Mucosa of descending colon (tissue), 3 donors: Measurements from ENCODE around the gene P2RX2. TPM values are rescaled to one million over a fixed set of nuclear protein-coding genes. Genes with fewer than 3 reads are reported as not detected.

Experiments used
- ATAC-seq: fragments of 200-7000 bp; cut with Tn5 transposase; one replicate; pipeline ENCODE4 v1.9.1; 2020; ENCODE audit warnings: mild to moderate bottlenecking, moderate library complexity
- DNase-seq, 3 donors: peaks; one replicate each; pipeline ENCODE4 v3.0.0-alpha.2; 2020
- H3K36me3 ChIP-seq: fragments of 200-600 bp; one replicate; pipeline ENCODE4 v1.8.0; 2021; ENCODE audit warnings: low read depth, mild to moderate bottlenecking
- H3K4me1 ChIP-seq: fragments of 200-600 bp; one replicate; pipeline ENCODE4 v1.8.0; 2021; ENCODE audit warnings: low read depth, mild to moderate bottlenecking
- H3K4me3 ChIP-seq: fragments of 200-600 bp; one replicate; pipeline ENCODE4 v1.8.0; 2021; ENCODE audit warnings: mild to moderate bottlenecking
- H3K9me3 ChIP-seq: fragments of 200-600 bp; one replicate; pipeline ENCODE4 v1.8.0; 2021; ENCODE audit warnings: mild to moderate bottlenecking
- intact Hi-C, 2 donors: fragments of 100-400 bp; cut with DNase I in 1 of 2; cut with micrococcal nuclease in 1 of 2; formaldehyde crosslinking; loops; one replicate each; pipeline versions ENCODE4 v1.11.0 to v1.11.1; 2022; cut with DNase I, micrococcal nuclease
- total RNA-seq, 3 donors: library from RNA; stranded (reverse); fragmentation: NEBNext Ultra II Directional in 2 of 3; extraction: Animal tissue kit (Norgen Biotek cat#: 25700) in 2 of 3; gene quantifications; one replicate each; pipeline versions ENCODE4 v1.2.1 to v1.2.4, GENCODE V29; 2021 to 2023
- TF ChIP-seq, protein P1 (sequence below): fragments of 200-600 bp; IDR thresholded peaks from one replicate; pipeline ENCODE4 v1.8.0; 2022; ENCODE audit warnings: antibody characterized with exemption, mild to moderate bottlenecking
- donor health status: DM: no; HTN: no; CAD: no; lungs with moderate emphysema.
- donor health status: DM: no; HTN: no; CAD: no.
- donor health status: DM: no; HTN: yes; CAD: no.

P2RX2 gene
- total RNA-seq, 3 donors from 2014 or later = 0.19 to 1.4 (median 0.32) TPM

DNA sequence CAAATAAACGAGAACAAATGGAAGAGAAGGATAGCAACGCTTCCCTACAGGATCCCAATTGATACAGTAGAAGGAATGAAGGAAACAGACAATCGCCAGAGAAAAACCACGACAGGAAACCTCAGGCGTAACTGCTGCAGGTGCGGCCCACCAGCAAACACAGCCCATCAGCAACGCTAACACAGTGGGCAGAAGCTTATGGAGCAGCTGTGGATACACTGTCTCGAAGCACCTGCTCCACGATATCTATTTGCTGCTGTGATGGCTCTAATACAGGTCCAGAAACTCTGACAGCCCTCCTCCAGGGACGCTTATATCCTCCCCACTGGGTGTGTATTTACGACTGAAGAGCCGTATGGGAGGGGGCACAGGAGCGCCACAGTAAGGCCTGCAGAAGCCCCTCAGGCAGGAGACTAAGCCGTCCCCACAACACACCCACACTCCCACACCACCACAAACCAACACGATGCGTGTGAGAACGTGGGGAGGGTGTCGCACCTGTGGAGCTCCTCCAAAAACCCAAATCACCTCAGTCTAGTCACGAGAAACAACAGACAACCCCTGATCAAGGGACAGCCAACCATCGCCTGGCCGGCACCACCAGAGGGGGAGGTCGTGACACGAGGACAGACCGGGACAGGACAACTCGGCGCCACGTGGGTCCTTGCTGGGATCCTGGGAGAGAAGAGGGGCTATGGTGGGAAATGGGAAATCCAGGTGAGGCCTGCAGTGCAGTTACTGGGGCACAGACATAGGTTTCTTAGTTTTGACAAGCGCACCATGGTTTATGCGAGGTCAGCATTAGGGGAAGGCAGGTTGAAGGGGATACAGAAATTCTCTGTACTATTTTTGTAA, 44.6 kb downstream of the P2RX2 start:
- intact Hi-C loops = no loop called here
- TF ChIP-seq, protein P1, sequence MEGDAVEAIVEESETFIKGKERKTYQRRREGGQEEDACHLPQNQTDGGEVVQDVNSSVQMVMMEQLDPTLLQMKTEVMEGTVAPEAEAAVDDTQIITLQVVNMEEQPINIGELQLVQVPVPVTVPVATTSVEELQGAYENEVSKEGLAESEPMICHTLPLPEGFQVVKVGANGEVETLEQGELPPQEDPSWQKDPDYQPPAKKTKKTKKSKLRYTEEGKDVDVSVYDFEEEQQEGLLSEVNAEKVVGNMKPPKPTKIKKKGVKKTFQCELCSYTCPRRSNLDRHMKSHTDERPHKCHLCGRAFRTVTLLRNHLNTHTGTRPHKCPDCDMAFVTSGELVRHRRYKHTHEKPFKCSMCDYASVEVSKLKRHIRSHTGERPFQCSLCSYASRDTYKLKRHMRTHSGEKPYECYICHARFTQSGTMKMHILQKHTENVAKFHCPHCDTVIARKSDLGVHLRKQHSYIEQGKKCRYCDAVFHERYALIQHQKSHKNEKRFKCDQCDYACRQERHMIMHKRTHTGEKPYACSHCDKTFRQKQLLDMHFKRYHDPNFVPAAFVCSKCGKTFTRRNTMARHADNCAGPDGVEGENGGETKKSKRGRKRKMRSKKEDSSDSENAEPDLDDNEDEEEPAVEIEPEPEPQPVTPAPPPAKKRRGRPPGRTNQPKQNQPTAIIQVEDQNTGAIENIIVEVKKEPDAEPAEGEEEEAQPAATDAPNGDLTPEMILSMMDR = no peak
- peaks cover 5% of the 10 kb centered on the region for H3K36me3 ChIP-seq
- no peak for ATAC-seq
- no peak overlapping the region for H3K4me3 ChIP-seq
- DNase-seq = no peak
- H3K9me3 ChIP-seq = no peaks in the 10 kb centered on the region
- H3K4me1 ChIP-seq = no peaks in the 10 kb centered on the region

DNA sequence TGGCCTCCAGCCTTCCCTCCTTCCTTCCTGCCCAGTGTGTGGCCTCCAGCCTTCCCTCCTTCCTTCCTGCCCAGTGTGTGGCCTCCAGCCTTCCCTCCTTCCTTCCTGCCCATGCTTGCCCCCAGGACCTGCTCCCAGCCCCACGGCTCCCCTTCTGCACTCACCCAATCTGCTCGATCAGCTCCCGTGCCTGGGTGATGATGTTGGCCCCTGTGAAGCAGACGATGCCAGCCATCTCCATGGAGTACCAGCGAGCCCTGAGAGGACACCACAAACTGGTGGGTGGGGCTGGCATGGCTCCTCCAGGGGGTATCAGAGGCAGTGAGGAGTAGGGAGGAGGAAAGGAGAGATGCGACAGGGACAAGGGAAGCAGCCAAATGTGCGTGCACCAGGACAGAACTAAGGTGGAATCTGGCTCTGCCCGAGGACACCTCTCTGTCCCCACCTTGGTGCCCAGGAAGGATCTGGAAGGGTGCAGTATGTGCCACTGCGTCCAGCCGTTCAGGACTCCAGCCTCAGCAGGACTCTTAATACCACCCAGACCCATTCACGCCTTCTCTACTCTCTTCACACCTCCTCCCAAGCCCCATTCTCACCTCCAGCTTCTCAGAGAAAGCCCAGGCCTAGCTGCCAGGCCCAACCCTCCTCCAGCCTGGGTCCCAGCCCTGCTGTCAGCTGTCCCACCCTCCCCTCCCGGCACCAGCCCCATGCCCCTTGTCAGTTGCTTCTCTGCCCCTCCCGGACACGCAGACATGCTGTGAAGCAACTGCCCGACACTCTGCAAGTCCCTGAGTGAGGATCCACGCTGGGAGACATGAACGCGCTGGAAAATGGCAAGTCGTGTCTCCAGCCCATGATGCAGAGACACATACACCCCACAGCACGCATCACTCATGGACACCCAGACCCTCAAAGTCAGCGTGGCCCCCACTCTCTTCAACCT, 45.9 kb downstream of the P2RX2 start:
- intact Hi-C loops = no loop called here
- H3K9me3 ChIP-seq = no peaks in the 10 kb centered on the region
- H3K4me1 ChIP-seq = no peaks in the 10 kb centered on the region
- H3K36me3 ChIP-seq = no peaks in the 10 kb centered on the region
- DNase-seq (no peak), ATAC-seq (no peak)
- H3K4me3 ChIP-seq = no peak overlapping the region
- TF ChIP-seq, protein P1 = no peak

GRCh38 chr12:132665149-132665491, 46.5 kb downstream of the P2RX2 start:
- no peak for DNase-seq
- no peaks in the 10 kb centered on the region for H3K36me3 ChIP-seq

DNA sequence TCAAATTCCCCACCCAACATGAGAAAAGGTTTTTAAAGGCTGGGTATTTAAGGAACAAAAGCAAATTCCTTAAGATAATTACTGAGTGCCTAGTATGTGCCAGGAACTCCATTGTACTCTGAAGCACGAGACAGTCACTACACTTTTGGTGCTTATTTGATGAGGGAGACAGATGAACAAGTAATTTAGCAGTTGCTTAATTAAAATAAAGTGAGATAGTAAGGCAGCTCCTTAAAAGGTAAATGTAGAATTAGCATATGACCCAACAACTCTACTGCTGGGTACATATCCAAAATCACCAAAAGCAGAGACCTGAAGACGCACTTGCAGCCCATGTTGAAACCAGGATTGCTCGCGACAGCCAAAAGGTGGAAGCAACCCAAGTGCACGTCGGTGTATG, 47.2 kb downstream of the P2RX2 start:
- Histone ChIP-seq H3K9me3 (no peaks in the 10 kb centered on the region), H3K4me3 (no peak overlapping the region), H3K4me1 (no peaks in the 10 kb centered on the region), H3K36me3 (no peaks in the 10 kb centered on the region)
- TF ChIP-seq, protein P1 = no peak
- ATAC-seq = no peak
- no peak for DNase-seq
- intact Hi-C loops = no loop called here

More at GRCh38 chr12:132665149-132665491, 46.5 kb downstream of the P2RX2 start:
- TF ChIP-seq, protein P1 = no peak
- intact Hi-C loops = no loop called here
- no peak for ATAC-seq
- H3K4me1 ChIP-seq = no peaks in the 10 kb centered on the region
- H3K9me3 ChIP-seq = no peaks in the 10 kb centered on the region
- H3K4me3 ChIP-seq = no peak overlapping the region

DNA sequence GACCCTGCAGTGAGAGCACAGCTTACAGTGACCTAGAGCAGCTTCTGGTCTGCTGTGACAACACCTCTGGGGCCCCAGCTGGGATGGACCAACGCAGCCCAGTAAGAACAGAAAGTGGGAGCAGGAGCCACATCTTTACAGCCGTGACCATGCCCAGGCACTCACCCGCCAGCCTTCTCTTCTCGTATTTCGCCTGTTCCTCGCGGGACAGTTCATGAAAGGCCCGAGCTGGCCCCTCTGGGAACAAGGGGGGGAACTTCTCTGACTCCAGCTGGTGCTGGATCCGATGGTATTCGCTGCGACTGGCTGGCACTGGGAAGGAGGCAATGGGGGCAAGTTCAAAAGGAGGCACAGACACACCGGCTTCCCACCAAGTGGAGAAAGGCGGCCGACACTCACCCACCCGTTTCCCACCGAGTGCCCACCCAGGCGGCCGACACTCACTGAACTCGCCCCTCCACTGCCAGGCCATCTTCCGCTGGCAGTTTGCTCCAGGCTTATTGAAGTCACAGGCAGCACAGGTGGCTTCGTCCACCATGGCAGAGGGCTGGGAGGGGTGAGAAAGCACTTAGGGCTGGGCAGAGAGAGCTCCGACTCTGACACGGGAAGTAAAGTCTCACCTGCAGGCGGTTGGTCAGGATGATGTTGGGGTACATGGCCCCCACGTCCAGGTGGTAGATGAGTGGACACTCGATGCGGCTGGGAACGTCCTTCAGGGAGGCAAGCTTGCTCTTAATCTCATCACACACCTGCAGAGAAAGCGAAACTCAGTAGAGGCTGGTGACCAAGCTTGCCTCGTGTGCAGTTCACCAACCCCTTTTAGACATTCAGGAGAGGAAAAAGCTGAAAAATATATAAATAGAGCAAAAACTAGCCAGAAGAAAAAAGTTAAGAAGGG, 49.9 kb downstream of the P2RX2 start:
- Histone ChIP-seq H3K36me3 (no peaks in the 10 kb centered on the region), H3K4me1 (no peaks in the 10 kb centered on the region), H3K9me3 (no peaks in the 10 kb centered on the region), H3K4me3 (no peak overlapping the region)
- no peak for DNase-seq
- no peak for ATAC-seq
- TF ChIP-seq, protein P1 = no peak
- intact Hi-C loops = no loop called here
